Body of pancreas (tissue), 4 donors: ENCODE measurements around the gene MAJIN. TPM values are rescaled to one million over a fixed set of nuclear protein-coding genes. Genes with fewer than 3 reads are reported as not detected.

Source experiments
- ATAC-seq: fragments of 150-250 bp; one replicate; pipeline ENCODE4 v1.9.1; 2016
- DNase-seq, 4 donors: peaks; one replicate each; pipeline ENCODE4 v3.0.0-alpha.2; 2019
- H3K27ac ChIP-seq, 4 donors: fragments of 200-600 bp; sonication (generic); 1 replicate in 3 of 4; 2 replicates in 1 of 4; pipeline versions ENCODE4 v1.5.1 to v1.6.1; 2016 to 2019; ENCODE audit warnings: mild to moderate bottlenecking in 1 of 4, mixed read lengths in 1 of 4, moderate library complexity in 1 of 4
- H3K27me3 ChIP-seq, 2 donors: fragments of 200-600 bp; sonication (generic); one replicate each; pipeline ENCODE4 v1.6.0; 2016; ENCODE audit warnings: mild to moderate bottlenecking in 1 of 2
- H3K36me3 ChIP-seq, 2 donors: fragments of 200-600 bp; sonication (generic); replicated peaks in 1 of 2; 2 replicates each; pipeline ENCODE4 v1.5.1; 2016; ENCODE audit warnings: low read depth in 2 of 2; ENCODE audit not compliant: insufficient read depth in 1 of 2
- H3K4me1 ChIP-seq: fragments of 200-600 bp; sonication (generic); one replicate; pipeline ENCODE4 v1.6.0; 2016
- H3K4me3 ChIP-seq, 2 donors: fragments of 200-600 bp; sonication (generic); 1 replicate in 1 of 2; 2 replicates in 1 of 2; pipeline ENCODE4 v1.5.1; 2016 to 2019
- H3K9me3 ChIP-seq, 3 donors: fragments of 200-600 bp; sonication (generic); 1 replicate in 2 of 3; 2 replicates in 1 of 3; pipeline ENCODE4 v1.5.1; 2016
- CTCF ChIP-seq, 7 experiments: fragments of 450-650 bp in 4 of 7; fragments of 200-600 bp in 3 of 7; sonication (generic) in 3 of 7; IDR thresholded peaks; one replicate each; pipeline ENCODE4 v1.5.1; 2016 to 2019; ENCODE audit warnings: antibody characterized with exemption in 7 of 7
- POLR2A ChIP-seq, 3 donors: fragments of 450-650 bp; IDR thresholded peaks; one replicate each; pipeline ENCODE4 v1.6.1; 2016; ENCODE audit warnings: antibody characterized with exemption in 3 of 3, mild to moderate bottlenecking in 2 of 3
- WGBS, 2 donors: methylation state at CpG; one replicate each; pipeline ENCODE4 v1.1.5; 2017; 5-methylcytosine and 5-hydroxymethylcytosine counted together
- intact Hi-C: fragments of 100-400 bp; cut with DNase I; formaldehyde crosslinking; loops from one replicate; pipeline ENCODE4 v1.15.1; 2023
- microRNA counts, 2 donors: library from miRNA; unstranded; fragments of <30 nt; microRNA quantifications; one replicate each; lab custom pipeline; 2017
- microRNA-seq, 2 donors: library from miRNA; unstranded; fragments of <30 nt; microRNA quantifications; one replicate each; pipeline ENCODE4, GENCODE V29; 2016; ENCODE audit warnings: borderline number of aligned reads in 2 of 2, borderline replicate concordance in 2 of 2
- small RNA-seq: library from RNA; depleted of rRNA; stranded (forward); fragments of <200 nt; gene quantifications from one replicate; pipeline ENCODE3, GENCODE V24; 2016
- total RNA-seq, 2 donors: library from RNA; depleted of rRNA; stranded (reverse); fragments of >200 nt; gene quantifications; one replicate each; pipeline ENCODE4 v1.1.0, GENCODE V29; 2016

The MAJIN gene
- total RNA-seq, 2 donors from 2014 or later, result 0.78 TPM; not detected in 1

- TF ChIP-seq POLR2A (IDR thresholded peaks at IDR 0.05) (no peak), CTCF (IDR thresholded peaks at IDR 0.05) (no peak)
- WGBS, 2 donors, result 48 to 53% methylated on average over 8 of the region's 8 CpGs
- H3K9me3 ChIP-seq, result no peaks in the 10 kb centered on the region
- no peak overlapping the region for H3K4me3 ChIP-seq
- H3K27ac ChIP-seq, result peak overlapping the region; percentile 11 to 64 (median 58)
- intact Hi-C loops, result no loop called here
- no peaks in the 10 kb centered on the region for H3K36me3 ChIP-seq
- DNase-seq, result no peak
- peaks cover 59% of the 10 kb centered on the region for H3K4me1 ChIP-seq
- H3K27me3 ChIP-seq, result no peaks in the 10 kb centered on the region
- ATAC-seq, result no peak
These were observed 83.5 kb downstream of the MAJIN start for GRCh38 chr11:64888406-64888728.

MicroRNA genes within 50 kb of the gene (microRNA counts, 767-probe panel; counts per million panel counts)
- microRNA hsa-miR-192-5p (lab: Ali Mortazavi, UCI), result 4,506 to 8,084 counts per million in 2 donors

Small RNA genes within 50 kb of the gene (microRNA-seq; reads per million reads assigned to microRNA genes)
- gene MIR6749 (0 reads per million in 2 donors), gene MIR6750 (0 reads per million in 2 donors), gene MIR6879 (0 to 0.47 reads per million in 2 donors)

Small RNA genes within 50 kb of the gene (small RNA-seq; reads per million reads assigned to genes)
- gene MIR6749 (not detected), gene MIR6750 (not detected), gene MIR6879 (not detected)

Other genes with a start within 250 kb of the MAJIN start
- gene NRXN2, start 248.9 kb downstream of the MAJIN start, total RNA-seq, result 1 to 10 TPM; 1.3 to 4.9 TPM
- 10 to 100 TPM in 1 of 2 donors, 1 to 10 TPM in 1; 4.6 to 17.9 TPM for gene RASGRP2, start 228.0 kb downstream of the MAJIN start, total RNA-seq
- 1 to 10 TPM in 1 of 2 donors, under 1 TPM in 1; 0.78 to 4.3 TPM for gene PYGM, start 212.1 kb downstream of the MAJIN start, total RNA-seq
- 100 to 1,000 TPM; 150 to 470 TPM for gene SF1, start 193.6 kb downstream of the MAJIN start, total RNA-seq
- gene MAP4K2, start 168.9 kb downstream of the MAJIN start, total RNA-seq, result 10 to 100 TPM; 10.4 to 18.1 TPM
- 10 to 100 TPM; 18.8 to 18.9 TPM for gene MEN1, start 161.6 kb downstream of the MAJIN start, total RNA-seq
- 10 to 100 TPM; 13.5 to 18.9 TPM for gene CDC42BPG, start 127.5 kb downstream of the MAJIN start, total RNA-seq
- 10 to 100 TPM; 18.7 to 45.2 TPM for gene EHD1, start 93.5 kb downstream of the MAJIN start, total RNA-seq
- 10 to 100 TPM; 16.3 to 34.3 TPM for gene ATG2A, start 54.9 kb downstream of the MAJIN start, total RNA-seq
- gene PPP2R5B, start 47.4 kb downstream of the MAJIN start, total RNA-seq, result 10 to 100 TPM; 12.7 to 35.6 TPM
- 10 to 100 TPM in 1 of 2 donors, 1 to 10 TPM in 1; 7.3 to 18.5 TPM for gene GPHA2, start 36.2 kb downstream of the MAJIN start, total RNA-seq
- 10 to 100 TPM in 1 of 2 donors, 1 to 10 TPM in 1; 2.3 to 20.8 TPM for gene BATF2, start 24.9 kb upstream of the MAJIN start, total RNA-seq
- gene ARL2, start 42.1 kb upstream of the MAJIN start, total RNA-seq, result 10 to 100 TPM; 67.6 to 75.5 TPM
- 10 to 100 TPM in 1 of 2 donors, 1 to 10 TPM in 1; 7.9 to 10.6 TPM for gene SNX15, start 55.3 kb upstream of the MAJIN start, total RNA-seq
- 10 to 100 TPM in 1 of 2 donors, 1 to 10 TPM in 1; 5.4 to 30.3 TPM for gene SAC3D1, start 69.1 kb upstream of the MAJIN start, total RNA-seq
- gene NAALADL1, start 86.4 kb upstream of the MAJIN start, total RNA-seq, result 10 to 100 TPM in 1 of 2 donors, 1 to 10 TPM in 1; 1.6 to 11.5 TPM
- 1 to 10 TPM in 1 of 2 donors, not detected in 1; 2.3 TPM for gene CDCA5, start 111.9 kb upstream of the MAJIN start, total RNA-seq
- 10 to 100 TPM; 23.1 to 29.3 TPM for gene ZFPL1, start 112.1 kb upstream of the MAJIN start, total RNA-seq
- gene VPS51, start 124.1 kb upstream of the MAJIN start, total RNA-seq, result 100 to 1,000 TPM; 206 to 360 TPM
- gene TM7SF2, start 139.8 kb upstream of the MAJIN start, total RNA-seq, result 10 to 100 TPM; 25.4 to 85.6 TPM
- gene ZNHIT2, start 145.6 kb upstream of the MAJIN start, total RNA-seq, result 10 to 100 TPM; 18.7 to 33.9 TPM
- gene FAU, start 150.0 kb upstream of the MAJIN start, total RNA-seq, result 1,000 to 10,000 TPM; 1,320 to 1,355 TPM
- gene MRPL49, start 150.2 kb upstream of the MAJIN start, total RNA-seq, result 10 to 100 TPM; 34.2 to 35.6 TPM
- gene SYVN1, start 162.4 kb upstream of the MAJIN start, total RNA-seq, result 10 to 100 TPM; 41.0 to 97.2 TPM
- gene SPDYC, start 198.1 kb upstream of the MAJIN start, total RNA-seq, result not detected
- gene CAPN1, start 209.8 kb upstream of the MAJIN start, total RNA-seq, result 100 to 1,000 TPM; 142 to 245 TPM